Neutrophil (primary cell): ENCODE data around the gene ARHGEF1.
A peak's percentile ranks its signal among the peaks of the same experiment; 100 is the strongest.

ENCODE experiments used
- H3K27ac ChIP-seq: fragments of 200-600 bp; sonication (generic); 2 replicates; pipeline ENCODE4 v1.5.1; 2016; ENCODE audit warnings: mild to moderate bottlenecking, moderate library complexity
- H3K27me3 ChIP-seq: fragments of 200-600 bp; sonication (generic); 2 replicates; pipeline ENCODE4 v1.6.0; 2016; ENCODE audit warnings: mild to moderate bottlenecking
- H3K36me3 ChIP-seq: fragments of 200-600 bp; sonication (generic); 2 replicates; pipeline ENCODE4 v1.5.1; 2017
- H3K4me1 ChIP-seq, 2 experiments: fragments of 200-600 bp in 1 of 2; sonication (generic) in 1 of 2; 1 replicate in 1 of 2; 2 replicates in 1 of 2; pipeline versions ENCODE4 v1.5.1 to v1.6.1; 2013 to 2016; ENCODE audit warnings: low read depth in 1 of 2, low read length in 1 of 2, mild to moderate bottlenecking in 1 of 2, moderate library complexity in 1 of 2; ENCODE audit not compliant: control insufficient read depth in 1 of 2, insufficient read depth in 1 of 2
- H3K4me3 ChIP-seq, 2 experiments: fragments of 200-600 bp in 1 of 2; sonication (generic) in 1 of 2; 1 replicate in 1 of 2; 2 replicates in 1 of 2; pipeline ENCODE4 v1.5.1; 2013 to 2016; ENCODE audit warnings: low read depth in 1 of 2, low read length in 1 of 2, mild to moderate bottlenecking in 1 of 2, moderate library complexity in 1 of 2
- H3K9me3 ChIP-seq: fragments of 200-600 bp; sonication (generic); 2 replicates; pipeline ENCODE4 v1.5.1; 2016
- CTCF ChIP-seq: fragments of 200-600 bp; sonication (generic); IDR thresholded peaks from 2 replicates; pipeline ENCODE4 v1.5.1; 2016; ENCODE audit warnings: antibody characterized with exemption

ARHGEF1 gene

DNA sequence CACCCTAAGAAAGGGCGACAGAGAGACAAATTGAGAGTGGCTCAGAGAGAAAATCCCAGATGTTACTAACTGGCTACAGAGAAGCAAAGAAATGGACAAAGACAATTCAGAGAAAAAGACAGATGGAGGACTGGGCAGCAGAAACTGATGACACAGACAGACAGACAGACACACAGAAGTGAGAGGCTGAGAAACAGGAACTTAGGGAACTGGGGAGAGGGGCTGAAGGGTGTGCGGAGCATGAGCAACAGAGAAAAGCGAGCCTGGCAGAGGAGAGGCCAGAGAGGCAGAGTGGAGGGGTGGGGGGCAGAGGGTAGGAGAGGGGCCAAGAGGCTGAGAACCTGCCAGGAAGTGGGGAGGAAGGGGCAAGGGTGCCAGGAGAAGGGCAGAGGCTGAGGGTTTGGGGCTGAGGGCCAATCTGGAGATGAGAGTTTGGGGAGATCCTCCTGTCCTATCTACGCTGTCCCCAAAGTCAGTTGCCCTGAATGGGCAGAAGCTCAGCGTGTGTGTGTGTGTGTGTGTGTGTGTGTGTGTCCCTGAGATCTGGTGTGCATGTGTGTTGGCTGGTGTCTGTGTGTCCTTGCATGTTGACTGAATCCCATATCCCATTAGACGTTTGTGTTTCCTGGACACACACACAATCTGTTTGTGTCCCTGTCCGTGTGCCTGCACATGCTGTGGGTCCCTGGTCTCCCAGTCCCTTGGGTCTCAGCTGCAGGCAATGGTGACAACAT is 50.9 kb downstream of the ARHGEF1 start:
- Histone ChIP-seq H3K9me3 (no peaks in the 10 kb centered on the region), H3K27ac (no peak overlapping the region), H3K36me3 (no peaks in the 10 kb centered on the region), H3K27me3 (peaks cover 98% of the 10 kb centered on the region), H3K4me3 (no peak overlapping the region), H3K4me1 (peaks cover 2 to 3% of the 10 kb centered on the region in 2 experiments)
- TF ChIP-seq CTCF = no peak

- Histone ChIP-seq H3K4me3 (no peak overlapping the region), H3K9me3 (no peaks in the 10 kb centered on the region), H3K36me3 (no peaks in the 10 kb centered on the region), H3K4me1 (peaks cover 0 to 3% of the 10 kb centered on the region in 2 experiments), H3K27me3 (peaks cover 98% of the 10 kb centered on the region), H3K27ac (no peak overlapping the region)
- peak; percentile 72 for TF ChIP-seq CTCF
Observed at GRCh38 chr19:41934849-41935374, 51.9 kb downstream of the ARHGEF1 start.

DNA sequence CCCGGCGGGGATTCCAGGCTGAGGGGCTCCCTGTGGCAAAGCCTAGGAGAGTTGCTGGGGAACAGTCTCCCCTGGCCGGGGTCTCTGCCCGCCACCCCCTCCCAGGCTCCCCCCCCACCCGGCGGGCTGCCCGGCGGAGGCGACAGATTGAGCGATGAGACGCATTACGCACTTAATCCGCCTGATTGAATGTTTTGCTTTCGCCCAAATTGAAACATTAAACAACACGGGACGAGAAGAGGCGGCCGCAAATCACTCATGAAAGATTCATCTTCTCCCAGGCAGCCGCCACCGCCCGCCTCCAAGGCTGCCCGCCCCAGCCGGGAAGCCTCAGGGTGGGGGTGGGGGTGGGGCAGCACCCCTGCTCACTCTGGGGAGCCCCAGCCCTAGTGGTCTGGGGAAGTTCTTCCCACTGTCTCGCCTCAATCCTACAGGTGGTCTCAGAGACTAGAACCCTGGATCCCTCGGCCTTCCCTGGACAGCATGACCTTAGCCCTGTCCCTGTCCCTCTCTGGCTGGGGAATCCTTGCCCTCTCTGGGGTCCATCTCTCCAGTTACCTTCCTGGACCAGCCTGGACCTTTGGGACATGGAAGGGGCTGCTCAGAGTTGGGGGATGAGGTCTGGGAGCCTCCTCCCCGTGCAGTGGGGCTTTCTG is 52.9 kb downstream of the ARHGEF1 start:
- Histone ChIP-seq H3K4me3 (no peak overlapping the region), H3K27ac (no peak overlapping the region), H3K9me3 (no peaks in the 10 kb centered on the region), H3K27me3 (peaks cover 98% of the 10 kb centered on the region), H3K4me1 (peaks cover 0 to 12% of the 10 kb centered on the region in 2 experiments), H3K36me3 (no peaks in the 10 kb centered on the region)
- TF ChIP-seq CTCF = no peak

- H3K4me3 ChIP-seq = no peak overlapping the region
- H3K4me1 ChIP-seq = peaks cover 0 to 12% of the 10 kb centered on the region in 2 experiments
- H3K9me3 ChIP-seq = no peaks in the 10 kb centered on the region
- no peaks in the 10 kb centered on the region for H3K36me3 ChIP-seq
- no peak for TF ChIP-seq CTCF
- peaks cover 98% of the 10 kb centered on the region for H3K27me3 ChIP-seq
- no peak overlapping the region for H3K27ac ChIP-seq
Observed at GRCh38 chr19:41936416-41936850, 53.4 kb downstream of the ARHGEF1 start.

- Histone ChIP-seq H3K27ac (no peak overlapping the region), H3K4me1 (peaks cover 0 to 12% of the 10 kb centered on the region in 2 experiments), H3K27me3 (peaks cover 98% of the 10 kb centered on the region), H3K36me3 (no peaks in the 10 kb centered on the region), H3K9me3 (no peaks in the 10 kb centered on the region), H3K4me3 (no peak overlapping the region)
- TF ChIP-seq CTCF = no peak
Observed at GRCh38 chr19:41936961-41937360, 54.0 kb downstream of the ARHGEF1 start.
